Myocyte (in vitro differentiated cells): Measurements from ENCODE around the gene GRK1. TPM values are rescaled to one million over a fixed set of nuclear protein-coding genes. Genes with fewer than 3 reads are reported as not detected.

ENCODE experiments used
- DNase-seq: peaks from one replicate; pipeline ENCODE4 v3.0.0-alpha.2; 2012; ENCODE audit warnings: low read depth
- total RNA-seq: library from RNA; depleted of rRNA; stranded (reverse); fragments of >200 nt; gene quantifications from 2 replicates; pipeline ENCODE4 v1.2.3, GENCODE V29; 2014

The GRK1 gene
- total RNA-seq, 1 donor from 2014 or later: not detected

- DNase-seq: no peak
Measured at GRCh38 chr13:113728571-113729054, 61.6 kb downstream of the GRK1 start.

- DNase-seq: peak; percentile 90
Measured at GRCh38 chr13:113729187-113730019, 62.4 kb downstream of the GRK1 start.

- no peak for DNase-seq
Measured at GRCh38 chr13:113730258-113730691, 63.3 kb downstream of the GRK1 start.

DNA sequence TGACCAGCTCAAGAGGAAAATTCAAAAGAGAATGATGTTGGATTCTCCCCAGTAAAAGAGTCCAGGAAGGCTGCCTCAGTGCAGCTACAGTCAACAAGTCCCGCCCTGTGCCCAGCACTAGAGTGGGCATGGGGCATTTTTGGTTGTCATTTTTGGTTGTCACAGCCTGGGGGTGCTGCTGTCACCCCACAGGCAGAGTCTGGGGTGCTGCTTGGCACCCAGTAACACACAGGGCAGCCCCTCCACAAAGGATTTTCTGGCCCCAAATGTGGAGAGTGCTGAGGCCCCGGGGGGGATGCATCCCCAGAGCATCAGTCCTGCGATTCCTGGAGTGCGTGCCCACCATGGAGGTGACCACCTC is 63.8 kb downstream of the GRK1 start:
- DNase-seq: no peak

GRCh38 chr13:113731192-113732175 is 64.5 kb downstream of the GRK1 start:
- DNase-seq: no peak

DNA sequence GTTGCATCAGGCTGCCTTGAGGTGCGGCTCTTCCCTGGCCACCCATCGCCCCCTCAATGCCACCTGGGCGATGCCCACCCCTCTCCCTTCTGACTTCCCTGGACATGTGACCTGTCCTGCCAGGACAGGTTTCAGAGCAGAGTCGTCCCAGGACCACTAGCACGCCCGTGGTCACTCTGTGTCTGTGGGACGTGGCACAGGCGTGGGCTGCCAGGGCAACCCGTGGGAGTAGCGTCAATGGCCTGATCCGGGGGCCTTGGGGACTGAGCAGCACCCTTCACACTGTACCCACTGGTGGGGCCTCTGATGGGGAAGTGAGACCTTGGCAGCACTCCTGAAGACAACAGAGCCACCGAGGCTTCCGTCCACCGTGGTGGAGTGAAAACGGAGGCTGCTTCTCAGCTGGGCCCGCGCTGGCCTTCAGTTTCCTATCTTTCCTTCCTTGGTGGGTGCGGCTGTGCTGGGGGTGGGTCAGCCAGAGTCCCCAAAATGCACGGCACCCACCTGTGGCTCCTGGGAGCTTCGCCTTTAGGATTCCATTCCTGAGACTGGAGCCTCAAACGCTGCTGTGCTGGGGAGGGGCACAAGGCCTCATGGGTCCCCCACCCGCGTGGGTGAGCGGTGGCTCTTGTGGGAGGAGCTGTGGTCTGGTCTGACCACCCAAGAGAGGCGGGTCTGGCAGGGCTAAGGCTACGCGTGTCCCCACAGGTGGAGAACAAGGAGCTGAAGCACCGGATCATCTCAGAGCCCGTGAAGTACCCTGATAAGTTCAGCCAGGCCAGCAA is 65.3 kb downstream of the GRK1 start:
- DNase-seq: no peak

GRCh38 chr13:113732961-113733950 is 66.2 kb downstream of the GRK1 start:
- no peak for DNase-seq

DNA sequence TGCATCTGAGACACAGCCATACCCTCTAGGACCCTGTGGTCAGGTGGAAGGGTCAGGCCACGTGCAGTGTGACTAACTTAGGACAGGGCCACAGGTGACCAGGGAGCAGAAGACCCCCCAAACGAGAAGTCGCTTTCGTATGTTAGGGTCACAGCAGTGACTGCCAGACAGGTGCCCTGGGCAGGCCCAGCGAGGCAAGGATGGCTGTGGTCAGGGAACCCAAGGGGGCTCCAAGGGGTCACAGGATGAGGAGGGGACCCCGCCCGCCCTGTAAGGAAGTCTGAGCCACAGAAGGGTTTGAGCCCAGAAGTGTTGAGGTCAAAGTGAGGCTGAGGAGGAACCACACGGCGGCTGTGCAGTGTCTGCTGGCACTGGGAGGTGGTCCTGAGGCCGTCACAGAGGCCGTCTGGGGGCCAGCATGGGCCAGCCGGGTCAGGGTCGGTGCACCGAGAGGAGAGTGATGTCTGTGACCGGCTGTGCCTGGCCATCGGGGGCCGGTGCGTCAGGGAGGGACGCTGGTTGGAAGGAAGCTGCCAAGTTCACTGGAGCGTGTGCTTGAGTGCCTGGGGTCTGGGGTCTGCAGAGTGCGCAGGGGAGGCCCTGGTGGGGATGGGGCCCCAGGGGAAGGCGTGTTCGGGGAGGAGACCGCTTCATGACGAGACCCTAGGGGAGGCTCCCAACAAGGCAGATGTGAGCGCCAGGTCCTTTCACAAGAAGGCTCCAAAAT is 67.2 kb downstream of the GRK1 start:
- DNase-seq: no peak

GRCh38 chr13:113734826-113735125 is 67.8 kb downstream of the GRK1 start:
- DNase-seq: no peak

DNA sequence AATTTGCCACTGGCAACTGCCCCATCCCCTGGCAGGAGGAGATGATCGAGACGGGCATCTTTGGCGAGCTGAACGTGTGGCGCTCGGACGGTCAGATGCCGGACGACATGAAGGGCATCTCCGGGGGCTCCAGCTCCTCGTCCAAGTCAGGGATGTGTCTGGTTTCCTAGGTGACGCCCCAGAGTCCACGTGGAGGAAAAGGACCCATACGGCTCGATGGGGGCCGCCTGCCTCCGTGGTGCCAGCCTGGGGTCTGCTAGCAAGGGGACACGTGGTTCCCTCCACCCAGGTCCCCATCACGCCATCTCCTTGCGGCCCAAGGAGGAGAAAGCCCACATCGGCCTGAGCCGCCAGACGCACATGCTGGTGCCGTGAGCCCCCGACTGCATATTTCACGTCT is 68.2 kb downstream of the GRK1 start:
- DNase-seq: no peak

DNA sequence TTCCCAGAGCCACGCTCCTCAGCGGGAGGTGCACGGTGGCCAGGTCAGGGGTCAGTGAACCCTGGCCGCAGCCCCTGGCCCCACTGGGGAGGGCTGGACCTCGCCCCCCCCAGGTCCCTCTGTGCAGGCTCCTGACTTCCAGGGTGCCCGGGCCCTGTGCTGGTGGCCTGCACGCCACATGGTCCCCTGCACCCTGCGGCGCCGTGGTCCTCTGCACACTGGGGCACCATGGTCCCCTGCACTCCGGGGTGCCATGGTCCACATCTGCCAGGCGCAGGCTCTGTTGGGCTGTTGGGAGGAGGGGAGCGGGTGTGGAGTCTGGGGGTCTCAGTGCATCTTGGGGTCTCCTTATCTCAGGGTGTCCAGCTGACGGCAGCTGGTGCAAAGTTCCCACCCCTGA is 68.7 kb downstream of the GRK1 start:
- DNase-seq: no peak

- no peak for DNase-seq
Measured at GRCh38 chr13:113736258-113736731, 69.3 kb downstream of the GRK1 start.

GRCh38 chr13:113737803-113738202 is 70.8 kb downstream of the GRK1 start:
- no peak for DNase-seq

DNA sequence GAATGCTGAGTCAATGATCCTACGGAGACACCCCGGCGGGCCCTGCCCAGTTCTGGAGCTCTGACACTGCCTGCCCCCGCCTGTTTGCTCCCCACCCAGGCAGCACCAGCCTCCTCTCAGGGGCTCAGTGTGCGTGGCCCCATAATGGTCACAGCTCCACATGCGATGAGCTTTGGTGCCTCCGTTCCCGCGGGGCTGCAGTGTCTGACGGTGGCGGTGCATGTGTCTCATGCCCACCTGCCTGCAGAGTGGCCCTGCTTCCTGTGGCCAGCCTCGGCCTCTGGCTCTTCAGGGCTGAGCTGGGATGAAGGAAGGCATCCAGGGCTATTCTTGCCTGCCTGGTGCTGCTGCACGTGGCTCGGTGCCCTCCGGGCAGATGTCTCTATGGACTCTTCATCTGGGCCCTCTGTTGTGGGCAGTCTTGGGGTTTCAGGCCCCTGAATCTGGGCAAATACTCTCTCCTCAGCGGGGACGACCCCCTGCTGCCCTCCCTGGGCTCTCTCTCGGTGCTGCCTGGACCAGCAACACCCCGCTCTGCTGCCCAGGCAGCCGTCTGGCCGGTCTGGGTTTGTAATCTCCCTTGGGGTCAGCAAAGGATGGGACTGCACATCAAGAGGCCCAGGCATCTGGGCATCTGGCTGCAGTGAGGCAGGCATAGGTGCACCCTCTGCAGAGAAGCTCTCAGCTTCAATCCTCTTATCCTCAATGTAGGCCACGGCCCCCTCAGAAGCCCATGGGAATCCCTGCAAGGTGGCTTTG is 72.7 kb downstream of the GRK1 start:
- no peak for DNase-seq

DNA sequence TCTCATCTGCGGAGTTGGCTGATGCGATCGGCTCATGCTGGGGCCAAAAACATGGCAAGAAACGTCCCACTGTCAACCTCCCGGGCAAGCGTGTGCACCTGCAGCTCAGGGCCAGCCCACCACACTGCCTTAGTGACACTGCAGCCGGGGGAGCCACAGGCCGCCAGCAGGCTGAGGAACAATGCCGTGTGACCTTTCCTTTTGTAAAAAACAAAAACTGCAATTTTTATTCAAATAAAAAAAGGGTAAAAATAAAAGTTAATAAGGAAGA is 73.2 kb downstream of the GRK1 start:
- DNase-seq: no peak

DNA sequence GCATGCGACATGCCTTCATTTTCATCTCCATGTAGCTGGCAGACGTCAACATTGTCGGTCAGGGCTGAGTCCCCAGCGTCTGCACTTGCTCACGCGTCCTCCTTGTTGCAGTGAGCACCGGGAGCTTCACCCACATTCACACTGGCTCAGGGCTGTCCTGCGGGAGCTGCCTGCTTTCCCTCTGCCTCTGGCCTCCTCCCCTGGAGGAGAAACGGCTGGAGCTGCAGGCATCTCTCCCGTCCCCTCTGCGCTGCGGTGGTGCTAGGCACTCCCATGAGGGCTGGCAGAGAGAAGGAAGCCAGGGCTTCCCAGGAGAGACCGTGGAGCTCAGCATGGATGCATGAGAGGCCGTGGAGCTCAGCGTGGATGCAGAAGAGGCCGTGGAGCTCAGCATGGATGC is 73.6 kb downstream of the GRK1 start:
- no peak for DNase-seq

GRCh38 chr13:113741191-113741668 is 74.2 kb downstream of the GRK1 start:
- no peak for DNase-seq

DNA sequence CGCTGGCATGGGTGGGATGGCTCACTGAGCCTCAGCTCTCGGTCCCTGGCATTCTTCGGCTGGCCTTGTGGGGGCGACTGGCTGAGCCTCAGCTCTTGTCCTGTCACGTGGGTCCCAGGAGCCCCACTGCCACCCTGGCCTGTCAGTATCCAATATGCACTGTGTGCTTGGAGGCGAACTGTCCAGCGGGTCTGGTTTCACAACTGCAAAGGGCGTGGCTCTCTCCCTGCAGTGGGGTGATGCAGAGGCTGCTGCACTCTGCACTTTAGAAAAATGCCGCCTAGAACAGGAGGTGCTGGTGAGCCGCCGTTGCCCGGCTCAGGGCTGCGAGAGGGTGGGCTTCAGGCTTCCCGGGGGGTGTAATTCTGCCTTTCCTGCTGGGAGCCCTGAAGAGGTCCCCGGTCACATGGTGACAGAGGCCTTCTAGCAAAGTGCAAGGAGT is 75.0 kb downstream of the GRK1 start:
- peak; percentile 68 for DNase-seq
